ENCODE data around the gene APBA2. TPM values are rescaled to one million over a fixed set of nuclear protein-coding genes. Genes with fewer than 3 reads are reported as not detected.

Gene APBA2
- total and polyA plus RNA-seq, 11 donors: 0.16 to 1.3 (median 0.40) TPM; not detected in 2

DNA sequence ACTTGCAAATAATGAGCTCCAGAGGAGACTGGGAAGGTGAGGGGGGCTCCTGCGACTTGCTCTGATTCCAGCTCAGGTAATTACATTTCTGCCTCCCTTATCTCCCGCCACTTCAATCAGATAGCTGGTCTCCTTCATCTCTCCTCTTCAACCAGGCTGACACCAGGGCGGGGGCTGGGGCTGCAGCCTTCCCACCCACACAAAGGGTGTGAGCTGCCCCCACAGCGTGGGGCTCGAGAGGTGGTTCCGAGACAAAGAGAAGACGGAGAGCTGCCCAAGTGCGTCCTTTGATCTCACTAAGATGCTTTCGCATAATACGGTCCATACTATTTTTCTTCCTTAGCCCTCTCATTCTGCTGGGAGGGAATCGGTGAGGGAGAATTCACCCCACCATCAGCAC is 244.2 kb downstream of the APBA2 start:
- no peak overlapping the region for H3K27ac ChIP-seq
- H3K4me1 ChIP-seq: no peaks in the 10 kb centered on the region
- H3K4me3 ChIP-seq: no peak overlapping the region
- intact Hi-C loops (cut with DNase I): no loop called here
- WGBS, 4 donors: 58 to 72% (median 61%) methylated on average over 11 of the region's 11 CpGs
- H3K36me3 ChIP-seq: no peaks in the 10 kb centered on the region
- no peaks in the 10 kb centered on the region for H3K9me3 ChIP-seq
- ATAC-seq (no peak), DNase-seq (peak in 1 of 5 donors; percentile 2)
- TF ChIP-seq POLR2A (IDR thresholded peaks at IDR 0.05): no peak
- TF ChIP-seq, protein P1, sequence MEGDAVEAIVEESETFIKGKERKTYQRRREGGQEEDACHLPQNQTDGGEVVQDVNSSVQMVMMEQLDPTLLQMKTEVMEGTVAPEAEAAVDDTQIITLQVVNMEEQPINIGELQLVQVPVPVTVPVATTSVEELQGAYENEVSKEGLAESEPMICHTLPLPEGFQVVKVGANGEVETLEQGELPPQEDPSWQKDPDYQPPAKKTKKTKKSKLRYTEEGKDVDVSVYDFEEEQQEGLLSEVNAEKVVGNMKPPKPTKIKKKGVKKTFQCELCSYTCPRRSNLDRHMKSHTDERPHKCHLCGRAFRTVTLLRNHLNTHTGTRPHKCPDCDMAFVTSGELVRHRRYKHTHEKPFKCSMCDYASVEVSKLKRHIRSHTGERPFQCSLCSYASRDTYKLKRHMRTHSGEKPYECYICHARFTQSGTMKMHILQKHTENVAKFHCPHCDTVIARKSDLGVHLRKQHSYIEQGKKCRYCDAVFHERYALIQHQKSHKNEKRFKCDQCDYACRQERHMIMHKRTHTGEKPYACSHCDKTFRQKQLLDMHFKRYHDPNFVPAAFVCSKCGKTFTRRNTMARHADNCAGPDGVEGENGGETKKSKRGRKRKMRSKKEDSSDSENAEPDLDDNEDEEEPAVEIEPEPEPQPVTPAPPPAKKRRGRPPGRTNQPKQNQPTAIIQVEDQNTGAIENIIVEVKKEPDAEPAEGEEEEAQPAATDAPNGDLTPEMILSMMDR (IDR thresholded peaks at IDR 0.05): no peak
- peaks cover 0 to 16% (median 0%) of the 10 kb centered on the region in 9 donors for H3K27me3 ChIP-seq

DNA sequence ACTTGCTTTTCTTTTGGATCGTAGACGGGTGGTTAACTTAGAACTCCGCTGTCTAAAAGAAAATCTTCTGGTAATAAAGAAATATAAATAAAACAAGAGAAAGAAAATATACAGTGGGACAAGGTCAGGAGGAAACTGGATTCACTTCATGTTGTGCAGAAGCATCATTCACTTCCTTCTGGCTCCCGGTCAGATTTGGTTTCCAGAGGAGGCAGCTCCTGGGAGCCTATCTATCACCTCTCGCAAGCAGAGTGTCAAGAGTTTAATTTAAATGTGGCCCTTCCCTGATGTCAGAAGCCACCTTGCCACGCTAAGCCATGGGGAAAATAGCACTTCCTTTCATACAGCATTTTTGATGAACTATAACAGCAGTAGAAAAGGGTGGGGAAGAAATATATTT is 244.7 kb downstream of the APBA2 start:
- ATAC-seq (no peak), DNase-seq (no peak)
- TF ChIP-seq POLR2A (IDR thresholded peaks at IDR 0.05): no peak
- TF ChIP-seq, protein P1 (IDR thresholded peaks at IDR 0.05): no peak
- no peak overlapping the region for H3K27ac ChIP-seq
- no peaks in the 10 kb centered on the region for H3K36me3 ChIP-seq
- peaks cover 0 to 16% (median 0%) of the 10 kb centered on the region in 9 donors for H3K27me3 ChIP-seq
- H3K4me3 ChIP-seq: no peak overlapping the region
- H3K9me3 ChIP-seq: no peaks in the 10 kb centered on the region
- 44 to 55% (median 48%) methylated on average over 6 of the region's 6 CpGs for WGBS, 4 donors
- intact Hi-C loops (cut with DNase I): no loop called here
- H3K4me1 ChIP-seq: no peaks in the 10 kb centered on the region

DNA sequence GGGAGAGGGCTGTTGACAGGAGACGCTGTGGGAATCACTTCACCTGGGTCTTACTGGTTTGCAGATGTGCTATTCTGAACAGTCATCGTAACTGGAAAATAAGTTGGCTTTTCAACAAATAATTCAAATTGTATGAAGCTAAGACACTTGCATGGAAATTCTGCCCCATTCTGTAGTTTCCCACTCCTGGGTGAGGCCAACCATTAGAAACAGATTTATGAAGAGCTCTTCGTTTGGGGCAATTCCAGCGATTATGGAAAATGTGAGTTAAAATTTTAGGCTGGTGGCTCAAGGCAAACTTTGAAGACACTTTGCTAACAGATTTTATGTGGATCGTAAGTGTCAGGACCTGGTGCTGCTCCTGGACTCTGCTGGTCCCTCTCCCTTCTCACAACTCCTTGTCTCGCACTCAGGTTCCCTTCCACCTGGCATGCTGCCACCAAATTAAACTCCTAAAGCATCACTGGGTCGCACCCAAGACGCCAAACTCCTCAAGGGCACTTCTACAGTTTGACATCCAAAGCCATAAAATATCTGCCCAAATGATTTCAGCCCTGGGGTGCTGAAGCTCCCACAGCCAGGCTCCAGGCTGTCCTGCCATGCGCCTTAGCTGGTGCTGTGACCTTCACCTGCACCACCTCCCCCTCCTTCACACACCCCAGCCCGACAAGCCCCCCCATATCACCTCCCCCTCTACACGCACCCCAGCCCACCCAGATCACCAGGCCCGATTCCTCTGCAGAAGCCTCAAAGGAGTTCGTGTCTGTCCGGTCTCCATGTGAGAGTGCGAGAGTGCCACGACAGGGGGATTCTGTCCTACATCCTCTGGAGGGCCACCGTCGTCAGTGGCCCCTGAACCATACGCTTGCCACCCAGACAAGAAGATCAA is 245.4 kb downstream of the APBA2 start:
- H3K4me3 ChIP-seq: no peak overlapping the region
- no peaks in the 10 kb centered on the region for H3K9me3 ChIP-seq
- no peaks in the 10 kb centered on the region for H3K4me1 ChIP-seq
- DNase-seq (peak in 1 of 5 donors; percentile 8), ATAC-seq (no peak)
- TF ChIP-seq, protein P1 (IDR thresholded peaks at IDR 0.05): no peak
- no peak for TF ChIP-seq POLR2A (IDR thresholded peaks at IDR 0.05)
- H3K27ac ChIP-seq: no peak overlapping the region
- no peaks in the 10 kb centered on the region for H3K36me3 ChIP-seq
- intact Hi-C loops (cut with DNase I): no loop called here
- WGBS, 4 donors: 71 to 79% (median 76%) methylated on average over 13 to 19 of the region's 19 CpGs
- peaks cover 0 to 16% (median 0%) of the 10 kb centered on the region in 9 donors for H3K27me3 ChIP-seq

DNA sequence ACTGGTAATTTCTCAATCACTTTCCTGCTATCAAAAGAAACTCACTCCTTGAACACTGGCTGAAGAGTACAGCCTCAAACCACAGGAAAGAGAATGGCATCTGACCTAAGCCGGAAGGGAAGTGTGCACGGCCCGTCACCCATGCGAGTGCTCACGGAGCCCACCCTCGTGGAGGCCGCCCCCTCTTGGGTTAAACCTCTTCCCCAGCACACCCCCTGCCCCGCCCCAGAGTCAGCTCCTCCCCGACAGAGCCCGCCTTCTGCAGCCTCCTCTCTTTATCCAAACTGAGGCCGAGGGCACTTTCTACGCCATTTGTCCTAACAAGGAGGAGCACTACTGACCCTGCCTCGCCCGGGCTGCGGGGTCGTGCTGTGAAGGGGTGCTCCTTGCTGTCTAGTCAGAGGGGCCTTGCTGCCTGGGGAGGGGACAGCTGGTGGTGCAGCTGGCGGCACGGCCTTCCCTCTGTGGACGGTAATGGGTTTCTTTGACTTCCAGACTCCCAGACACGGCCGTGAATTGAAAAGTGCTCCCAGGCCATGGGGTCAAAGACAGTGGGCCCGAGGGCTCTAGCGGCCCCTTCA is 246.2 kb downstream of the APBA2 start:
- intact Hi-C loops (cut with DNase I): no loop called here
- peaks cover 0 to 13% (median 0%) of the 10 kb centered on the region in 9 donors for H3K27me3 ChIP-seq
- no peaks in the 10 kb centered on the region for H3K36me3 ChIP-seq
- H3K9me3 ChIP-seq: no peaks in the 10 kb centered on the region
- no peak overlapping the region for H3K27ac ChIP-seq
- ATAC-seq (no peak), DNase-seq (peak in 1 of 5 donors; percentile 6)
- no peak for TF ChIP-seq POLR2A (IDR thresholded peaks at IDR 0.05)
- TF ChIP-seq, protein P1 (IDR thresholded peaks at IDR 0.05): no peak
- H3K4me1 ChIP-seq: no peaks in the 10 kb centered on the region
- WGBS, 4 donors: 49 to 78% (median 67%) methylated on average over 15 to 23 of the region's 23 CpGs
- H3K4me3 ChIP-seq: no peak overlapping the region

All from heart left ventricle (tissue), 16 donors.